HCT116 (cell line): Measurements from ENCODE around the gene ETFDH. TPM values are rescaled to one million over a fixed set of nuclear protein-coding genes. Genes with fewer than 3 reads are reported as not detected.

Source experiments
- ATAC-seq: fragments of 200-7000 bp; cut with Tn5 transposase; 2 replicates; pipeline ENCODE4 v1.9.1; 2020; ENCODE audit warnings: mild to moderate bottlenecking, moderate library complexity
- BruUV-seq: library from RNA; stranded (reverse); fragments of 400-500 nt; replicated peaks from 2 replicates; lab custom pipeline; 2021; lab: Mats Ljungman, UMichigan
- CTCF ChIA-PET: fragments of 300-600 bp; sonication (Branson Sonifier 250); formaldehyde crosslinking; loops from one replicate; lab custom pipeline; 2021; ENCODE audit warnings: antibody characterized with exemption; lab: Charles Lee
- POLR2A ChIA-PET: fragments of 300-600, 350-600 bp; sonication (Branson Sonifier 250); formaldehyde crosslinking; loops from one replicate; lab custom pipeline; 2021; ENCODE audit warnings: antibody characterized with exemption; lab: Charles Lee
- RAD21 ChIA-PET, 2 experiments: fragments of 300-600 bp; sonication (Branson Sonifier 250); formaldehyde crosslinking; loops; one replicate each; lab custom pipeline; 2023; ENCODE audit warnings: low total read pairs in 2 of 2; ENCODE audit not compliant: uncharacterized antibody in 2 of 2, unreplicated experiment in 2 of 2, low non-redundant PET in 1 of 2; lab: Charles Lee
- DNase-seq: peaks from one replicate; pipeline ENCODE4 v3.0.0-alpha.2; 2010; ENCODE audit warnings: low read depth, low spot score
- H2AFZ ChIP-seq: fragments of 200-600 bp; shearing (Covaris generic), sonication (generic); 2 replicates; pipeline ENCODE4 v1.6.1; 2017; ENCODE audit warnings: low read depth, mixed run types, mixed read lengths, antibody characterized with exemption, low read length; ENCODE audit not compliant: poor library complexity, severe bottlenecking
- H3K27ac ChIP-seq: 2 replicates; pipeline ENCODE4 v1.5.1; 2012; ENCODE audit warnings: low read depth, low read length
- H3K27me3 ChIP-seq: fragments of 200-600 bp; sonication (generic); 2 replicates; pipeline ENCODE4 v1.6.1; 2016; ENCODE audit warnings: mixed run types, low read length, mixed read lengths; ENCODE audit not compliant: insufficient read depth
- H3K36me3 ChIP-seq, 2 experiments: fragments of 200-500 bp in 1 of 2; fragments of 200-600 bp in 1 of 2; sonication (Bioruptor generic) in 1 of 2; sonication (generic) in 1 of 2; 2 replicates each; pipeline versions ENCODE4 v1.5.1 to v1.6.1; 2014 to 2016; ENCODE audit warnings: low read length in 2 of 2, inconsistent platforms in 1 of 2, mixed read lengths in 1 of 2, mixed run types in 1 of 2; ENCODE audit not compliant: insufficient read depth in 2 of 2, control insufficient read depth in 1 of 2
- H3K4me1 ChIP-seq, 2 experiments: fragments of 200-600 bp in 1 of 2; sonication (generic) in 1 of 2; 2 replicates each; pipeline versions ENCODE4 v1.5.1 to v1.6.1; 2012 to 2017; ENCODE audit warnings: low read length in 2 of 2, inconsistent platforms in 1 of 2, mild to moderate bottlenecking in 1 of 2, mixed read lengths in 1 of 2, mixed run types in 1 of 2, moderate library complexity in 1 of 2; ENCODE audit not compliant: insufficient read depth in 2 of 2, control insufficient read depth in 1 of 2
- H3K4me2 ChIP-seq: fragments of 200-600 bp; sonication (generic); 2 replicates; pipeline ENCODE4 v1.6.1; 2017; ENCODE audit warnings: mixed run types, low read length, mixed read lengths
- H3K4me3 ChIP-seq, 2 experiments: fragments of 200-600 bp in 1 of 2; sonication (generic) in 1 of 2; replicated peaks in 1 of 2; 2 replicates each; pipeline ENCODE4 v1.5.1; 2011 to 2016; ENCODE audit warnings: low read length in 2 of 2, control low read depth in 1 of 2, low read depth in 1 of 2, mild to moderate bottlenecking in 1 of 2, mixed read lengths in 1 of 2, mixed run types in 1 of 2
- H3K79me2 ChIP-seq: fragments of 200-600 bp; sonication (generic); 2 replicates; pipeline ENCODE4 v1.6.1; 2017; ENCODE audit warnings: mild to moderate bottlenecking, mixed run types, low read length, moderate library complexity, mixed read lengths; ENCODE audit not compliant: insufficient read depth
- H3K9ac ChIP-seq: fragments of 200-600 bp; sonication (generic); 2 replicates; pipeline ENCODE4 v1.6.1; 2016; ENCODE audit warnings: low read length, mixed read lengths
- H3K9me2 ChIP-seq: fragments of 200-600 bp; sonication (generic), shearing (Covaris generic); 2 replicates; pipeline ENCODE4 v1.6.1; 2017; ENCODE audit warnings: mixed run types, mild to moderate bottlenecking, moderate library complexity; ENCODE audit not compliant: insufficient read depth
- H3K9me3 ChIP-seq, 2 experiments: fragments of 200-500 bp in 1 of 2; fragments of 200-600 bp in 1 of 2; sonication (Bioruptor generic) in 1 of 2; sonication (generic) in 1 of 2; 2 replicates each; pipeline ENCODE4 v1.6.1; 2014 to 2017; ENCODE audit warnings: low read length in 2 of 2, mixed read lengths in 2 of 2, inconsistent platforms in 1 of 2, low read depth in 1 of 2, mild to moderate bottlenecking in 1 of 2, mixed run types in 1 of 2, moderate library complexity in 1 of 2; ENCODE audit not compliant: control insufficient read depth in 1 of 2, insufficient read depth in 1 of 2
- H4K20me1 ChIP-seq: fragments of 200-600 bp; sonication (generic), shearing (Covaris generic); 2 replicates; pipeline ENCODE4 v1.6.1; 2017; ENCODE audit warnings: mixed run types, mild to moderate bottlenecking, moderate library complexity; ENCODE audit not compliant: insufficient read depth
- CBX3 ChIP-seq: IDR thresholded peaks from 2 replicates; pipeline ENCODE4 v1.6.1; 2012; ENCODE audit warnings: low read depth
- CEBPB ChIP-seq: IDR thresholded peaks from 2 replicates; pipeline ENCODE4 v1.6.1; 2012; ENCODE audit warnings: low read depth
- FOSL1 ChIP-seq: IDR thresholded peaks from 2 replicates; pipeline ENCODE4 v1.6.1; 2012; ENCODE audit warnings: low read depth
- JUND ChIP-seq: IDR thresholded peaks from 2 replicates; pipeline ENCODE4 v1.6.1; 2012
- POLR2A ChIP-seq: IDR thresholded peaks from 2 replicates; pipeline ENCODE4 v1.7.0; 2011; ENCODE audit warnings: borderline replicate concordance; ENCODE audit not compliant: insufficient read depth, insufficient read length; ENCODE audit errors: extremely low read depth
- POLR2AphosphoS5 ChIP-seq: IDR thresholded peaks from 2 replicates; pipeline ENCODE4 v1.6.1; 2011; ENCODE audit warnings: mild to moderate bottlenecking, low read depth, low read length, moderate library complexity
- RAD21 ChIP-seq: IDR thresholded peaks from 2 replicates; pipeline ENCODE4 v1.6.1; 2012; ENCODE audit warnings: low read depth, mild to moderate bottlenecking
- SIN3A ChIP-seq: IDR thresholded peaks from 2 replicates; pipeline ENCODE4 v1.6.1; 2012; ENCODE audit warnings: low read depth
- SP1 ChIP-seq: IDR thresholded peaks from 2 replicates; pipeline ENCODE4 v1.6.1; 2012; ENCODE audit warnings: low read depth
- SRF ChIP-seq: IDR thresholded peaks from 2 replicates; pipeline ENCODE4 v1.6.1; 2012; ENCODE audit warnings: low read depth
- YY1 ChIP-seq: IDR thresholded peaks from 2 replicates; pipeline ENCODE4 v1.6.1; 2011; ENCODE audit warnings: low read length, low read depth, moderate library complexity, mild to moderate bottlenecking; ENCODE audit not compliant: insufficient replicate concordance; ENCODE audit errors: extremely low read depth
- intact Hi-C: fragments of 100-400 bp; cut with micrococcal nuclease; formaldehyde crosslinking; loops from 2 replicates; pipeline ENCODE4 v1.10.0; 2022
- total RNA-seq: library from RNA; stranded (reverse); gene quantifications from one replicate; pipeline ENCODE4 v1.2.1, GENCODE V29; 2021; ENCODE audit not compliant: unreplicated experiment
- TF ChIP-seq, protein P1 (sequence below): IDR thresholded peaks from 2 replicates; pipeline ENCODE4 v1.6.1; 2012; ENCODE audit warnings: low read depth
- TF ChIP-seq, protein P2 (sequence below), 3 experiments: fragments of 200-600 bp in 1 of 3; sonication (generic) in 1 of 3; IDR thresholded peaks in 2 of 3; conservative IDR thresholded peaks in 1 of 3; 2 replicates each; pipeline ENCODE4 v1.5.1; 2012 to 2017; ENCODE audit warnings: low read depth in 2 of 3, low read length in 2 of 3, antibody characterized with exemption in 1 of 3, borderline replicate concordance in 1 of 3, control low read depth in 1 of 3, mild to moderate bottlenecking in 1 of 3, mixed read lengths in 1 of 3, mixed run types in 1 of 3, moderate library complexity in 1 of 3; ENCODE audit not compliant: insufficient read depth in 1 of 3
- TF ChIP-seq, protein P3 (sequence below): IDR thresholded peaks from 2 replicates; pipeline ENCODE4 v1.6.1; 2012
- TF ChIP-seq, protein P4 (sequence below): IDR thresholded peaks from 2 replicates; pipeline ENCODE4 v1.6.1; 2012

Gene ETFDH
- total RNA-seq, 1 experiment from 2014 or later, result 22.2 TPM

DNA sequence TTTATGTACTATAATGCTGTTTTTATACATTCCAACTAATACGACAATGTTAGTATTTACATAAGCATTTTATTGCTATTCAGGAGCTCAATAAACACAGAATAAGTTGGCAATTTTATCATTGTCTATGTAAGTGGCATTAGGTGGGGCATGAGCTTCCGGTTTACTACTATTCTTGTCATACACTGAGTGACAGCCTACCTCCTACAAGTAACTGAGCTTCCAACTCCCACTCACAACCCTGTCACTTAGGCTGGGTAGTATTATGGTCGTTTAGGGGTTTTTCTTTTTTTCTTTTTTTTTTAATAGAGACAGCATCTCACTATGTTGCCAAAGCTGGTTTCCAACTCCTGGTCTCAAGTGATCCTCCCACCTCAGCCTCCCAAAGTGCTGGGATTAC lies 43.7 kb downstream of the ETFDH start:
- Histone ChIP-seq H2AFZ (no peak overlapping the region), H3K4me1 (no peaks in the 10 kb centered on the region), H3K79me2 (peaks cover 41% of the 10 kb centered on the region), H3K27me3 (no peaks in the 10 kb centered on the region), H3K9ac (no peak overlapping the region), H3K9me3 (no peaks in the 10 kb centered on the region), H3K27ac (no peak overlapping the region), H3K9me2 (no peaks in the 10 kb centered on the region), H3K4me3 (no peak overlapping the region), H3K4me2 (no peak overlapping the region), H3K36me3 (peaks cover 63 to 68% of the 10 kb centered on the region in 2 experiments; a peak in 3 of 4 replicates), H4K20me1 (no peaks in the 10 kb centered on the region)
- ATAC-seq (no peak), DNase-seq (no peak)
- ChIA-PET RAD21 (no interaction called here), CTCF (no interaction called here), POLR2A (no interaction called here)
- intact Hi-C loops, result no loop called here
- TF ChIP-seq RAD21 (no peak), SIN3A (no peak), JUND (no peak), FOSL1 (no peak), CEBPB (no peak), POLR2AphosphoS5 (no peak), YY1 (no peak), POLR2A (no peak), SRF (no peak), SP1 (no peak), CBX3 (no peak)
- TF ChIP-seq, protein P1, sequence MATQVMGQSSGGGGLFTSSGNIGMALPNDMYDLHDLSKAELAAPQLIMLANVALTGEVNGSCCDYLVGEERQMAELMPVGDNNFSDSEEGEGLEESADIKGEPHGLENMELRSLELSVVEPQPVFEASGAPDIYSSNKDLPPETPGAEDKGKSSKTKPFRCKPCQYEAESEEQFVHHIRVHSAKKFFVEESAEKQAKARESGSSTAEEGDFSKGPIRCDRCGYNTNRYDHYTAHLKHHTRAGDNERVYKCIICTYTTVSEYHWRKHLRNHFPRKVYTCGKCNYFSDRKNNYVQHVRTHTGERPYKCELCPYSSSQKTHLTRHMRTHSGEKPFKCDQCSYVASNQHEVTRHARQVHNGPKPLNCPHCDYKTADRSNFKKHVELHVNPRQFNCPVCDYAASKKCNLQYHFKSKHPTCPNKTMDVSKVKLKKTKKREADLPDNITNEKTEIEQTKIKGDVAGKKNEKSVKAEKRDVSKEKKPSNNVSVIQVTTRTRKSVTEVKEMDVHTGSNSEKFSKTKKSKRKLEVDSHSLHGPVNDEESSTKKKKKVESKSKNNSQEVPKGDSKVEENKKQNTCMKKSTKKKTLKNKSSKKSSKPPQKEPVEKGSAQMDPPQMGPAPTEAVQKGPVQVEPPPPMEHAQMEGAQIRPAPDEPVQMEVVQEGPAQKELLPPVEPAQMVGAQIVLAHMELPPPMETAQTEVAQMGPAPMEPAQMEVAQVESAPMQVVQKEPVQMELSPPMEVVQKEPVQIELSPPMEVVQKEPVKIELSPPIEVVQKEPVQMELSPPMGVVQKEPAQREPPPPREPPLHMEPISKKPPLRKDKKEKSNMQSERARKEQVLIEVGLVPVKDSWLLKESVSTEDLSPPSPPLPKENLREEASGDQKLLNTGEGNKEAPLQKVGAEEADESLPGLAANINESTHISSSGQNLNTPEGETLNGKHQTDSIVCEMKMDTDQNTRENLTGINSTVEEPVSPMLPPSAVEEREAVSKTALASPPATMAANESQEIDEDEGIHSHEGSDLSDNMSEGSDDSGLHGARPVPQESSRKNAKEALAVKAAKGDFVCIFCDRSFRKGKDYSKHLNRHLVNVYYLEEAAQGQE, result no peak
- TF ChIP-seq, protein P2, sequence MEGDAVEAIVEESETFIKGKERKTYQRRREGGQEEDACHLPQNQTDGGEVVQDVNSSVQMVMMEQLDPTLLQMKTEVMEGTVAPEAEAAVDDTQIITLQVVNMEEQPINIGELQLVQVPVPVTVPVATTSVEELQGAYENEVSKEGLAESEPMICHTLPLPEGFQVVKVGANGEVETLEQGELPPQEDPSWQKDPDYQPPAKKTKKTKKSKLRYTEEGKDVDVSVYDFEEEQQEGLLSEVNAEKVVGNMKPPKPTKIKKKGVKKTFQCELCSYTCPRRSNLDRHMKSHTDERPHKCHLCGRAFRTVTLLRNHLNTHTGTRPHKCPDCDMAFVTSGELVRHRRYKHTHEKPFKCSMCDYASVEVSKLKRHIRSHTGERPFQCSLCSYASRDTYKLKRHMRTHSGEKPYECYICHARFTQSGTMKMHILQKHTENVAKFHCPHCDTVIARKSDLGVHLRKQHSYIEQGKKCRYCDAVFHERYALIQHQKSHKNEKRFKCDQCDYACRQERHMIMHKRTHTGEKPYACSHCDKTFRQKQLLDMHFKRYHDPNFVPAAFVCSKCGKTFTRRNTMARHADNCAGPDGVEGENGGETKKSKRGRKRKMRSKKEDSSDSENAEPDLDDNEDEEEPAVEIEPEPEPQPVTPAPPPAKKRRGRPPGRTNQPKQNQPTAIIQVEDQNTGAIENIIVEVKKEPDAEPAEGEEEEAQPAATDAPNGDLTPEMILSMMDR (IDR thresholded peaks at IDR 0.05 in 2 of 3, conservative IDR thresholded peaks at IDR 0.05 in 1 of 3; ENCODE audit: borderline replicate concordance in 1 of 3, insufficient read depth in 1 of 3, low read depth in 2 of 3, low read length in 2 of 3), result no peak
- TF ChIP-seq, protein P3, sequence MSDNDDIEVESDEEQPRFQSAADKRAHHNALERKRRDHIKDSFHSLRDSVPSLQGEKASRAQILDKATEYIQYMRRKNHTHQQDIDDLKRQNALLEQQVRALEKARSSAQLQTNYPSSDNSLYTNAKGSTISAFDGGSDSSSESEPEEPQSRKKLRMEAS, result no peak
- TF ChIP-seq, protein P4, sequence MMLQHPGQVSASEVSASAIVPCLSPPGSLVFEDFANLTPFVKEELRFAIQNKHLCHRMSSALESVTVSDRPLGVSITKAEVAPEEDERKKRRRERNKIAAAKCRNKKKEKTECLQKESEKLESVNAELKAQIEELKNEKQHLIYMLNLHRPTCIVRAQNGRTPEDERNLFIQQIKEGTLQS, result no peak
- BruUV-seq, result no TSS peak
